ENCODE results near the gene PPP1R3G. TPM values are rescaled to one million over a fixed set of nuclear protein-coding genes. Genes with fewer than 3 reads are reported as not detected.

The PPP1R3G gene
- total RNA-seq (1 to 10 TPM; 2.2 to 3.3 TPM), polyA plus RNA-seq (ENCODE audit: insufficient read length in 2 of 2) (1 to 10 TPM; 2.8 to 3.3 TPM)
- long read RNA-seq, donor 1, full-length matches to known transcripts, result 2 of 104 reads
- long read RNA-seq, donor 1, partial matches to known transcripts, result 26 of 104 reads
- long read RNA-seq, donor 1, other reads (novel, unspliced or antisense), result 76 of 104 reads
- long read RNA-seq, donor 2, full-length matches to known transcripts, result 5 of 5 reads
- long read RNA-seq, donor 2, partial matches to known transcripts, result 0 of 5 reads
- long read RNA-seq, donor 2, other reads (novel, unspliced or antisense), result 0 of 5 reads
- long read RNA-seq, donor 3, full-length matches to known transcripts, result 5 of 5 reads
- long read RNA-seq, donor 3, partial matches to known transcripts, result 0 of 5 reads
- long read RNA-seq, donor 3, other reads (novel, unspliced or antisense), result 0 of 5 reads
- long read RNA-seq, donor 4, full-length matches to known transcripts, result 4 of 4 reads
- long read RNA-seq, donor 4, partial matches to known transcripts, result 0 of 4 reads
- long read RNA-seq, donor 4, other reads (novel, unspliced or antisense), result 0 of 4 reads

DNA sequence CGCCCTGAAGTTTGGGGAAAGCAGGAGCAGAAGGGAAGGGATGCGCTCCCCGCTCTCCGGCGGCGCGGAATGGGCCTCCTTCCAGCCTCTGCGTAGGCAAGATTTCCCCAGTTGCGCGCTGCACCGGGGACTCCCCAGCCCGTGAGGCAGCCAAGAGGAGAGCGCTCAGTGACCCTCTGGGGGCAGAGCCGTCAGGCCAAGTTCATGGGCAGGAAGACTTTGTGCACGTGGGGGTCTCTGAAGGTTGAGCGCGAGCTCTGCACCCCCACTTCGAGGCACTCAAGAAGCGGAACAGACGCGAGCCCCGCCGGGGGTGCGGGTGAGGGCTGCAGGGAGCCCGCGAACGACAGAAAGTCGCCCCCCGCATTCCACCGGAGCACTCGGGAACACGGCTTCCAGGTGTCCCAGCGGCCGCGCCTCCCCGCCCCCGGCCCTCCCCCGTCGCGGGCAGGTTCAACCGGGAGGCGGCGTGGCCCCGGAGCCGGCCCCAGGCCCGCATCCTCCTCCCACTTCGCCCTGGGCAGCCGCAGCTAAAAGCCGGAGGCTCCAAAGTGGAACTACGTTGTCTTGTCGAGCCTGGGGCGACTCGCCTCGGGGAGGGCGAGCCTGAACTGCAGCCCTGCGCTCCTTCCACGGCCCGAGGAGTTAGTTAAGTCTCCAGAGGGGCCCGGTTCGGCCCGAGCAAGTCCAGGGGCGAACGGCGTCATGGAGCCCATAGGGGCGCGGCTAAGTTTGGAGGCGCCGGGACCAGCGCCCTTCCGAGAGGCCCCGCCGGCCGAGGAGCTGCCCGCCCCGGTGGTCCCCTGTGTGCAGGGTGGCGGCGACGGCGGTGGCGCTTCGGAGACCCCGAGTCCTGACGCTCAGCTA lies at the start of gene PPP1R3G:
Gene PPP1R3G (plus strand): TSS at position 561 of the 867 bp plus-strand sequence. CDS start 145 bp downstream, at position 706.
- peak within 1 kb of the TSS; percentile 67 for H3K27ac ChIP-seq (ENCODE audit: low read depth, low read length)
- peaks cover 34% of the 10 kb centered on the region for H3K27me3 ChIP-seq (ENCODE audit: control insufficient read depth, insufficient read depth, low read length)
- peaks cover 30% of the 10 kb centered on the region for H3K4me1 ChIP-seq (ENCODE audit: control insufficient read depth, insufficient read depth, low read length)
- peak in 3 of 6 donors; percentile 11 to 74 (median 36) for DNase-seq (ENCODE audit: low read depth in 4 of 6, low spot score in 6 of 6)
- under 1% methylated on average over 83 of the region's 83 CpGs for WGBS (ENCODE audit: insufficient coverage)
- H3K36me3 ChIP-seq (ENCODE audit: control insufficient read depth, insufficient read depth, low read length), result no peaks in the 10 kb centered on the region
- peak within 1 kb of the TSS; percentile 50 for H3K4me3 ChIP-seq (ENCODE audit: low read depth, low read length)
- H3K9me3 ChIP-seq (ENCODE audit: control insufficient read depth, insufficient read depth, low read length), result no peaks in the 10 kb centered on the region

DNA sequence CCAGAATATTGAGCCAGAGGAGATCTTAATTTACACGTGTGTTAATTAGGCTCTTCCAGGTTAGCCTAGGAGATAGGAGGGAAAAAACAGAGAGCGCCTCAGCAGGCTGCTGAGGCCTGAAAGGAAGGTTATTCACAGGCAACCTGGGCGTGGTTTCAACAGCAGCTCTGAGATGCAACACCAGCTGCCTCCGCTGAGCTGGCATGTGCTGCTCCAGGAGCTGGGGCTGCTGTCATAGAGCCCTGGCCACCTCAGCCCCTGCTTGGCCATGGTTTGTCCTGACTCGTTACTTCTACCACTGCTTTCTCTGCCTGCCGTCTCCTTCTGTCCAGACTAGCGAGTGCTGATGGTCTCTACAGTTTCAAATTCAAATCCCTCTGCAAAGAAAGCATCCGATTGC lies 48.9 kb upstream of the PPP1R3G start:
- peak in 3 of 6 donors; percentile 17 to 72 (median 56) for DNase-seq (ENCODE audit: low read depth in 4 of 6, low spot score in 6 of 6)
- Histone ChIP-seq H3K4me1 (ENCODE audit: control insufficient read depth, insufficient read depth, low read length) (peaks cover 5% of the 10 kb centered on the region), H3K36me3 (ENCODE audit: control insufficient read depth, insufficient read depth, low read length) (no peaks in the 10 kb centered on the region), H3K27ac (ENCODE audit: low read depth, low read length) (no peak overlapping the region), H3K4me3 (ENCODE audit: low read depth, low read length) (no peak overlapping the region), H3K9me3 (ENCODE audit: control insufficient read depth, insufficient read depth, low read length) (no peaks in the 10 kb centered on the region), H3K27me3 (ENCODE audit: control insufficient read depth, insufficient read depth, low read length) (no peaks in the 10 kb centered on the region)
- WGBS (ENCODE audit: insufficient coverage), result 35% methylated on average over 8 of the region's 8 CpGs

DNA sequence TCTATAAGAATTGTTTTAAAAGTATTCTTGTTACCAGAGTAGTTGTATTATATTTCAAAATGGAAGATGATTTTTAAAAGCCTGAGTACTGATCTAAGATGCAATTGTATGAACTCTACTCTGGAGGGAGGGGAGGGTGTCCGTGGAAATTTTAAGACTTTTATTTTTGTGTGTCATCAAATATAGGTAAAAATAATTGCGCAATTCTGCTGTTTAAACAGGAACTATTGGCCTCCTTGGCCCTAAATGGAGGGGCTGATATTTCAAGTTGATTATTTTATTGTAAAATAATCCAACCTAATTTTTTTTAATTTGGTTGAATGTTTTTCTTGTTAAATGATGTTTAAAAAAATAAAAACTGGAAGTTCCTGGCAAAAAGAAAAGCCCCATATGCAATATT lies 43.2 kb upstream of the PPP1R3G start:
- Histone ChIP-seq H3K36me3 (ENCODE audit: control insufficient read depth, insufficient read depth, low read length) (no peaks in the 10 kb centered on the region), H3K4me1 (ENCODE audit: control insufficient read depth, insufficient read depth, low read length) (no peaks in the 10 kb centered on the region), H3K4me3 (ENCODE audit: low read depth, low read length) (no peak overlapping the region), H3K9me3 (ENCODE audit: control insufficient read depth, insufficient read depth, low read length) (no peaks in the 10 kb centered on the region), H3K27me3 (ENCODE audit: control insufficient read depth, insufficient read depth, low read length) (no peaks in the 10 kb centered on the region), H3K27ac (ENCODE audit: low read depth, low read length) (no peak overlapping the region)
- no peak for DNase-seq (ENCODE audit: low read depth in 4 of 6, low spot score in 6 of 6)
- no CpG with 5 or more reads among the region's 2 CpGs for WGBS (ENCODE audit: insufficient coverage)

DNA sequence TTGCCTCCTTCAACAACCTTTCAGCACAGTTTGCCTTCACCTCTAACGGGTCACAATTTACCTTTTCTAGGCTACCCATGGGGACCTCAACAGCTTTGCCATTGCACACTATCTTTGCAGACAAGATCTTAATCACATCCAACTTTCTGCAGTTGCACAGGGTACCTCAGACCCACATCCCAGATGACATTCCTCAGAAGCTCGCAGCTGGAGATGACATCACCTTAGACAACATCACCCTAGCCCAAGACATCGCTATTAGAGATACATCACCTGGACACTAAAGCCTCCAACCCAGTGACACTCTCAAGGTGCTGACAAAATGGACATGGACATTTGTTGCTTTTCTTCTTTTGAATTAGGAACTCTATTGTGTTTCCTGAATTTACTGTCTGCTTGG lies 42.7 kb upstream of the PPP1R3G start:
- DNase-seq (ENCODE audit: low read depth in 4 of 6, low spot score in 6 of 6), result no peak
- H3K9me3 ChIP-seq (ENCODE audit: control insufficient read depth, insufficient read depth, low read length), result no peaks in the 10 kb centered on the region
- H3K4me3 ChIP-seq (ENCODE audit: low read depth, low read length), result no peak overlapping the region
- WGBS (ENCODE audit: insufficient coverage), result 98% methylated on average over 2 of the region's 3 CpGs
- no peaks in the 10 kb centered on the region for H3K4me1 ChIP-seq (ENCODE audit: control insufficient read depth, insufficient read depth, low read length)
- H3K27me3 ChIP-seq (ENCODE audit: control insufficient read depth, insufficient read depth, low read length), result no peaks in the 10 kb centered on the region
- H3K27ac ChIP-seq (ENCODE audit: low read depth, low read length), result no peak overlapping the region
- no peaks in the 10 kb centered on the region for H3K36me3 ChIP-seq (ENCODE audit: control insufficient read depth, insufficient read depth, low read length)

DNA sequence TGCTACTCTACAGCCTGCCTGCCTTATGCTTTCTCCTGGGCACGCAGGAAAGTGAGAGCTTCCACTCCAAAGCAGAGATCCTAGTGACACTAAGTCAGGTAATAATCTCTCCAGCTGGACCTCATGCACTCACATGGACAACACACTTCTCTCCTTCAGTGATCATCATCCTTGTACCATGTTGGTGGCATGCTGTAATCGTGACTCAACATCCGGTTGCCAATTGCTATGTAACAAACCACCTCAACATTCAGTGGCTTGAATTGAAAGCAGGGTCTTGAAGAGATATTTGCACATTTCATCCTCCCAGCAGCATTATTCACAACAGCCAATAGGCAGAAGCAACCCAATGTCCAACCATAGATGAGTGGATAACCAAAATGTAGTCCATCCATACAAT lies 40.3 kb upstream of the PPP1R3G start:
- Histone ChIP-seq H3K36me3 (ENCODE audit: control insufficient read depth, insufficient read depth, low read length) (no peaks in the 10 kb centered on the region), H3K27ac (ENCODE audit: low read depth, low read length) (no peak overlapping the region), H3K27me3 (ENCODE audit: control insufficient read depth, insufficient read depth, low read length) (no peaks in the 10 kb centered on the region), H3K4me3 (ENCODE audit: low read depth, low read length) (no peak overlapping the region), H3K4me1 (ENCODE audit: control insufficient read depth, insufficient read depth, low read length) (no peaks in the 10 kb centered on the region), H3K9me3 (ENCODE audit: control insufficient read depth, insufficient read depth, low read length) (peaks cover 5% of the 10 kb centered on the region)
- WGBS (ENCODE audit: insufficient coverage), result 95% methylated on average over 2 of the region's 3 CpGs
- no peak for DNase-seq (ENCODE audit: low read depth in 4 of 6, low spot score in 6 of 6)

DNA sequence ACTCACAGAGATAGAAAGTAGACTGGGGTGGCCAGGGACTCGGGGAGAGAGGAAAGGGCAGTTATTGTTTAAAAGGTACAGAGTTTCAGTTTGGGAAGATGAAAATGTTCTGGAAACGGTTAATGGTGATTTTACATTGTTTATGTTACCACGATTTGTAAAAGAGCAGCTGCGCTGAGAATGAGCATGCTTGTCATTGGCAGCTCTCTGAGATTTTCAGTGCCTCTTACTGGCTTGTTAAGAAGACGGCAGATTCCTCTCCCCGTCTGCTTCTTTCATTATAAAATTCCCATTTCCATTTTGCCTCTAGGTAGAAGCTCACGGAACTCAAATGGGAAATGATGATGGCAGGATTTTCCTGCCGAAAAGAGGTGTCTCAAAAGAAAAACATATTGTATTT lies 39.7 kb upstream of the PPP1R3G start:
- Histone ChIP-seq H3K9me3 (ENCODE audit: control insufficient read depth, insufficient read depth, low read length) (peaks cover 7% of the 10 kb centered on the region), H3K27ac (ENCODE audit: low read depth, low read length) (no peak overlapping the region), H3K27me3 (ENCODE audit: control insufficient read depth, insufficient read depth, low read length) (no peaks in the 10 kb centered on the region), H3K36me3 (ENCODE audit: control insufficient read depth, insufficient read depth, low read length) (no peaks in the 10 kb centered on the region), H3K4me1 (ENCODE audit: control insufficient read depth, insufficient read depth, low read length) (no peaks in the 10 kb centered on the region), H3K4me3 (ENCODE audit: low read depth, low read length) (no peak overlapping the region)
- peak in 2 of 6 donors; percentile 28 to 70 for DNase-seq (ENCODE audit: low read depth in 4 of 6, low spot score in 6 of 6)
- 65% methylated on average over 3 of the region's 8 CpGs for WGBS (ENCODE audit: insufficient coverage)

DNA sequence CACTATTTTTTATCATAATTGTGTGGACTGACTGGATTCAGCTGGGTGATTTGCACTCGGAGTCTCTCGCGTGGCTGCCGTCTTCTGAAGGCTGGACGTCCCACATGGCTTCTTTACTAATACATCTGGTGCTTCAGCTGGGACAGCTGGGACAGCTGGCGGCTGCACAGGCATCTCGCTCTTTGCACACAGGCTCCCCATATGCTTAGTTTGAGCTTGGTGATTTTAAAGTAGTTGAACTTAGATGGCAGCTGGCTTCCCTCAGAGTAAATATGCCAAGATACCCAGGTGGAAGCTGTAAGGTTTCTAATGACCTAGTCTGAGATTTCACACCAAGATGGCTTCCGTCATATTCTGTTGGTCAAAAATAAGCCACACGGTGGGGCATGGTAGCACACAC lies 38.7 kb upstream of the PPP1R3G start:
- Histone ChIP-seq H3K9me3 (ENCODE audit: control insufficient read depth, insufficient read depth, low read length) (peaks cover 15% of the 10 kb centered on the region), H3K27me3 (ENCODE audit: control insufficient read depth, insufficient read depth, low read length) (no peaks in the 10 kb centered on the region), H3K36me3 (ENCODE audit: control insufficient read depth, insufficient read depth, low read length) (no peaks in the 10 kb centered on the region), H3K4me1 (ENCODE audit: control insufficient read depth, insufficient read depth, low read length) (no peaks in the 10 kb centered on the region), H3K27ac (ENCODE audit: low read depth, low read length) (no peak overlapping the region), H3K4me3 (ENCODE audit: low read depth, low read length) (no peak overlapping the region)
- no peak for DNase-seq (ENCODE audit: low read depth in 4 of 6, low spot score in 6 of 6)
- 80% methylated on average over 7 of the region's 9 CpGs for WGBS (ENCODE audit: insufficient coverage)

DNA sequence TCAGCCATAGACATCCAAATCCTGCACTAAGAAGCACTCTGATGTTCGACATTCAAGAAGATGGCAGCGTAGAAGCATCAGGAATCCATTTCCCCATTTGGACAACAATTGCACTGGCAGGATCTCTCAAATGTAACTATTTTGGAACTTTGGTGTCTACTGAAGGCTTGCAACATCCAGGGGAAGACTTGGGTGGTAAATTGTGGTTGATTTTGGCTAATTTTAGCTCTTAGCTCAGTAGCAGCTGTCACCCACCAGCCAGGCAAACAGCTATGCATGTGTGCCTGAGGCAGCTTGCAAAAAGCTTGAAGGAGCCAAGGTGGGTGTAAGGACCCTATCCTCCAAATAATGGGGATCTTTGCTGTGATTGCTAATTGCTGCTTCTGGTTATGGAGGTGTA lies 35.1 kb upstream of the PPP1R3G start:
- H3K9me3 ChIP-seq (ENCODE audit: control insufficient read depth, insufficient read depth, low read length), result peaks cover 19% of the 10 kb centered on the region
- H3K36me3 ChIP-seq (ENCODE audit: control insufficient read depth, insufficient read depth, low read length), result no peaks in the 10 kb centered on the region
- no peaks in the 10 kb centered on the region for H3K4me1 ChIP-seq (ENCODE audit: control insufficient read depth, insufficient read depth, low read length)
- H3K27ac ChIP-seq (ENCODE audit: low read depth, low read length), result no peak overlapping the region
- H3K4me3 ChIP-seq (ENCODE audit: low read depth, low read length), result no peak overlapping the region
- DNase-seq (ENCODE audit: low read depth in 4 of 6, low spot score in 6 of 6), result no peak
- H3K27me3 ChIP-seq (ENCODE audit: control insufficient read depth, insufficient read depth, low read length), result no peaks in the 10 kb centered on the region
- 100% methylated on average over 2 of the region's 2 CpGs for WGBS (ENCODE audit: insufficient coverage)

DNA sequence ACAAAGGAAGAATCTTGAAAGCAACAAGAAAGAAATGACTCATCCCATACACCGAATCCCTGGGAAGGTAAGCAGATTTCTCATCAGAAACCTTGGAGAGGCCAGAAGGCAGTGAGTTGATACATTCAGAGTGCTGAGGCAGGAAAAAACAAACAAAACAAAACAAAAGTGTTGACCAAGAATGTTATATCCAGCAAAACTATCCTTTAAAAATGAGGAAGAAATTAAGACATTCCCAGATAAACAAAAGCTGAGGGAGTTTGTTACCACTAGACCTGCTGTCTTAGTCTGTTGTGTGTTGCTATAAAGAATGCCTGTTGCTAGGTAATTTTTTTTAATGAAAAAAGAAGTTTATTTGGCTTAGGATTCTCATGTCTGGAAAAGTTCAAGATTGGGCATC lies 33.7 kb upstream of the PPP1R3G start:
- Histone ChIP-seq H3K9me3 (ENCODE audit: control insufficient read depth, insufficient read depth, low read length) (peaks cover 19% of the 10 kb centered on the region), H3K27me3 (ENCODE audit: control insufficient read depth, insufficient read depth, low read length) (no peaks in the 10 kb centered on the region), H3K36me3 (ENCODE audit: control insufficient read depth, insufficient read depth, low read length) (no peaks in the 10 kb centered on the region), H3K4me3 (ENCODE audit: low read depth, low read length) (no peak overlapping the region), H3K27ac (ENCODE audit: low read depth, low read length) (no peak overlapping the region), H3K4me1 (ENCODE audit: control insufficient read depth, insufficient read depth, low read length) (no peaks in the 10 kb centered on the region)
- WGBS (ENCODE audit: insufficient coverage), result no CpG with 5 or more reads among the region's 1 CpG
- DNase-seq (ENCODE audit: low read depth in 4 of 6, low spot score in 6 of 6), result no peak
